GM23248 (cell line): Measurements from ENCODE around the gene ROBO2. TPM values are rescaled to one million over a fixed set of nuclear protein-coding genes. Genes with fewer than 3 reads are reported as not detected.
A peak's percentile ranks its signal among the peaks of the same experiment; 100 is the strongest.

Source experiments
- DNase-seq: peaks from one replicate; pipeline ENCODE4 v3.0.0-alpha.2; 2015
- H2AFZ ChIP-seq: fragments of 200-600 bp; sonication (generic); 2 replicates; pipeline ENCODE4 v1.6.1; 2016; ENCODE audit warnings: antibody characterized with exemption
- H3F3A ChIP-seq: fragments of 200-600 bp; sonication (generic); 2 replicates; pipeline ENCODE4 v1.6.1; 2016; ENCODE audit warnings: mild to moderate bottlenecking, antibody characterized with exemption, mixed run types; ENCODE audit not compliant: insufficient read depth
- H3K27ac ChIP-seq: fragments of 200-600 bp; sonication (generic); 2 replicates; pipeline ENCODE4 v1.5.1; 2016; ENCODE audit warnings: mild to moderate bottlenecking
- H3K27me3 ChIP-seq: fragments of 200-600 bp; sonication (generic); replicated peaks from 2 replicates; pipeline ENCODE4 v1.6.1; 2016; ENCODE audit warnings: mild to moderate bottlenecking; ENCODE audit not compliant: insufficient read depth
- H3K36me3 ChIP-seq: fragments of 200-600 bp; sonication (generic); 2 replicates; pipeline ENCODE4 v1.6.1; 2016; ENCODE audit warnings: low read depth, mild to moderate bottlenecking
- H3K4me1 ChIP-seq: fragments of 200-600 bp; sonication (generic); 2 replicates; pipeline ENCODE4 v1.6.1; 2016; ENCODE audit warnings: mild to moderate bottlenecking; ENCODE audit not compliant: insufficient read depth
- H3K4me2 ChIP-seq: fragments of 200-600 bp; sonication (generic); one replicate; pipeline ENCODE4 v1.6.1; 2016; ENCODE audit warnings: mild to moderate bottlenecking; ENCODE audit not compliant: unreplicated experiment
- H3K4me3 ChIP-seq: fragments of 200-600 bp; sonication (generic); 2 replicates; pipeline ENCODE4 v1.5.1; 2016; ENCODE audit warnings: mild to moderate bottlenecking
- H3K79me2 ChIP-seq: fragments of 200-600 bp; sonication (generic); 2 replicates; pipeline ENCODE4 v1.6.1; 2016; ENCODE audit warnings: mild to moderate bottlenecking; ENCODE audit not compliant: insufficient read depth
- H3K9ac ChIP-seq: fragments of 200-600 bp; sonication (generic); 2 replicates; pipeline ENCODE4 v1.6.1; 2016; ENCODE audit warnings: mild to moderate bottlenecking
- H3K9me2 ChIP-seq: fragments of 200-600 bp; sonication (generic); 2 replicates; pipeline ENCODE4 v1.6.1; 2016; ENCODE audit warnings: mixed run types, mild to moderate bottlenecking, moderate library complexity; ENCODE audit not compliant: insufficient read depth
- H3K9me3 ChIP-seq: fragments of 200-600 bp; sonication (generic); one replicate; pipeline ENCODE4 v1.6.1; 2017; ENCODE audit warnings: low read depth
- H4K20me1 ChIP-seq: fragments of 200-600 bp; sonication (generic); 2 replicates; pipeline ENCODE4 v1.6.0; 2016; ENCODE audit not compliant: insufficient read depth
- EZH2 ChIP-seq: fragments of 200-600 bp; sonication (generic); IDR thresholded peaks from 2 replicates; pipeline ENCODE4 v1.6.1; 2018; ENCODE audit warnings: antibody characterized with exemption, mild to moderate bottlenecking; ENCODE audit not compliant: insufficient read depth, poor library complexity, severe bottlenecking
- EZH2phosphoT487 ChIP-seq: fragments of 200-600 bp; sonication (generic); IDR thresholded peaks from 2 replicates; pipeline ENCODE4 v1.6.1; 2018; ENCODE audit warnings: antibody characterized with exemption, moderate library complexity, mild to moderate bottlenecking, low read depth; ENCODE audit not compliant: insufficient read depth
- WGBS, 2 experiments: methylation state at CpG; one replicate each; pipeline ENCODE4 v1.1.6; 2015 to 2017; ENCODE audit warnings: low lambda C conversion rate in 2 of 2, low coverage in 1 of 2; ENCODE audit errors: missing lambda C conversion rate in 2 of 2; 5-methylcytosine and 5-hydroxymethylcytosine counted together
- in situ Hi-C: fragments of 300-500 bp; cut with MboI; formaldehyde crosslinking; loops from 2 replicates; pipeline ENCODE4 v1.15.0; 2020
- polyA plus RNA-seq: library from polyadenylated mRNA; unstranded; fragments of >200 nt; fragmentation: Nextera tagmentation; extraction: Ambion mirVana; gene quantifications from 2 replicates; pipeline ENCODE4 v1.2.1, GENCODE V29; 2016
- total RNA-seq: library from RNA; depleted of rRNA; stranded (reverse); fragments of >200 nt; shearing (Covaris generic); gene quantifications from 2 replicates; pipeline ENCODE4 v1.2.3, GENCODE V29; 2014

Gene ROBO2
- total and polyA plus RNA-seq, 2 experiments from 2014 or later, result under 0.01 to 0.05 TPM

DNA sequence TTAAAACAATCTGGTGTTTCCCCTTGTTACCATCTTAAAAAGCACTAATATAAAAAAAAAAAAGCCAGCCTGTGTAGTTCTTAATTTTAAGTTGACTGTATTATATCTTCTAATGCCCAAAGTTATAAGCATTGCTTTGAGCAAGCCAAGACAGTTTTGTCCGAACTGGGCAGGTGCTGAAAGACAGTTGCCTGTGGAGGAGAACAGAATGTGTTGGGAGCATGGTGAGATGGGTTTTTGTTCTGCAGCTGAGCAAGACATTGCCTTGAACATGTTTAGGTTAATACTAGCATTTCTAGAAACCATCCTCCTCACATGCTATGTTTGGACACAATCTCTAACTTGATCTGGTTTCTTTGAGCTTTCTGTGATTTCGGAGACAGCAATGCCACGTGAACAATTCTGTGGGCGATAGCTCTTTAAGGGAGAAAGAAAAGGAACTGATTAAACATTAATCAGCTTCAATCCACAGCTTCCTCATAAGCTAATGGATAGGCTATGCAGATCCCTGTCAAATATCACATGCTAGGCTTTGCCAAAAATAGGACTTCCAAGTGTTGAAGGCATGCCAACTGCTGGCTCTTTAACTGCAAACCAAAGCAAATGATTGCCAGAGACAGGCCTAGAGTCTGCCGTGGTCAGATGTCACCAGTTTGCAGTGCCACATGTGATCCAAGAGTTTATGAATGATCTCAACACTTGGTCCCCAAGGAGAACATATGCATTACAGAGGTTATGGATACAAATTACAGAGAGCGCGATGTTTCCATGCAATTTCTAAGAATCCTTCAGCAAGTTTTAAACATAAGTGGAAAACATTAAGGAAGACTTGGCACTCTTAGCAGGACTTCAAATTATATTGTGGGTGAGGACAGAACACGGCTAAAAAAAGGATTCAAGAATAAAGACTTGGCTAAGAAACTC lies 428.1 kb downstream of the ROBO2 start:
- TF ChIP-seq EZH2 (no peak), EZH2phosphoT487 (no peak)
- Histone ChIP-seq H3K9me2 (no peaks in the 10 kb centered on the region), H3K9ac (no peak overlapping the region), H3K4me3 (no peak overlapping the region), H3K36me3 (no peaks in the 10 kb centered on the region), H3K4me1 (0 out of 2 replicates have a peak, but pooled peaks cover 4% of the 10 kb centered on the region), H3K27ac (no peak overlapping the region), H3K27me3 (no peaks in the 10 kb centered on the region), H3K9me3 (no peaks in the 10 kb centered on the region), H3F3A (no peaks in the 10 kb centered on the region), H2AFZ (peak overlapping the region; percentile 40; the same call in 1 of the 2 replicates), H4K20me1 (no peaks in the 10 kb centered on the region), H3K79me2 (no peaks in the 10 kb centered on the region), H3K4me2 (no peak overlapping the region)
- in situ Hi-C loops, result no loop called here
- peak; percentile 7 for DNase-seq
- WGBS, 2 experiments, result 13 to 14% methylated on average over 8 of the region's 8 CpGs

GRCh38 chr3:77468626-77469020 lies 428.7 kb downstream of the ROBO2 start:
- Histone ChIP-seq H3K4me1 (0 out of 2 replicates have a peak, but pooled peaks cover 4% of the 10 kb centered on the region), H3K9ac (no peak overlapping the region), H3K79me2 (no peaks in the 10 kb centered on the region), H3K36me3 (no peaks in the 10 kb centered on the region), H3K4me3 (no peak overlapping the region), H2AFZ (peak overlapping the region; percentile 40; the same call in 1 of the 2 replicates), H3F3A (no peaks in the 10 kb centered on the region), H3K9me3 (no peaks in the 10 kb centered on the region), H3K27me3 (no peaks in the 10 kb centered on the region), H3K27ac (no peak overlapping the region), H4K20me1 (no peaks in the 10 kb centered on the region), H3K9me2 (no peaks in the 10 kb centered on the region), H3K4me2 (no peak overlapping the region)
- in situ Hi-C loops, result no loop called here
- 12 to 21% methylated on average over 3 of the region's 3 CpGs for WGBS, 2 experiments
- TF ChIP-seq EZH2phosphoT487, result no peak
- no peak for TF ChIP-seq EZH2
- DNase-seq, result no peak

GRCh38 chr3:77475507-77475906 lies 435.6 kb downstream of the ROBO2 start:
- Histone ChIP-seq H3K36me3 (no peaks in the 10 kb centered on the region), H4K20me1 (no peaks in the 10 kb centered on the region), H3K27me3 (no peaks in the 10 kb centered on the region), H3K9me3 (no peaks in the 10 kb centered on the region), H3K79me2 (no peaks in the 10 kb centered on the region), H3K4me1 (no peaks in the 10 kb centered on the region), H3K27ac (no peak overlapping the region), H3K9me2 (no peaks in the 10 kb centered on the region), H3K4me3 (no peak overlapping the region), H3K4me2 (no peak overlapping the region), H3F3A (no peaks in the 10 kb centered on the region), H2AFZ (no peak overlapping the region), H3K9ac (no peak overlapping the region)
- 18 to 23% methylated on average over 2 of the region's 2 CpGs for WGBS, 2 experiments
- no peak for DNase-seq
- no peak for TF ChIP-seq EZH2phosphoT487
- no peak for TF ChIP-seq EZH2
- in situ Hi-C loops, result no loop called here

- Histone ChIP-seq H3K27ac (no peak overlapping the region), H3K4me2 (no peak overlapping the region), H3K79me2 (no peaks in the 10 kb centered on the region), H3K9ac (no peak overlapping the region), H3K27me3 (no peaks in the 10 kb centered on the region), H3K9me3 (no peaks in the 10 kb centered on the region), H3K36me3 (no peaks in the 10 kb centered on the region), H4K20me1 (no peaks in the 10 kb centered on the region), H3K9me2 (no peaks in the 10 kb centered on the region), H2AFZ (no peak overlapping the region), H3F3A (no peaks in the 10 kb centered on the region), H3K4me3 (no peak overlapping the region), H3K4me1 (no peaks in the 10 kb centered on the region)
- TF ChIP-seq EZH2phosphoT487 (no peak), EZH2 (no peak)
- in situ Hi-C loops, result no loop called here
- DNase-seq, result no peak
These were observed 439.1 kb downstream of the ROBO2 start for GRCh38 chr3:77479021-77479420.
